GM21576 (cell line): ENCODE data around the gene MDM4.

ENCODE experiments used
- ATAC-seq: cut with Tn5 transposase; IDR thresholded peaks from one replicate; pipeline ENCODE4 v1.9.1; 2021; ENCODE audit warnings: mild to moderate bottlenecking, moderate library complexity; ENCODE audit not compliant: unreplicated experiment

MDM4 gene

GRCh38 chr1:204600968-204601367 lies 84.8 kb downstream of the MDM4 start:
- no peak for ATAC-seq

DNA sequence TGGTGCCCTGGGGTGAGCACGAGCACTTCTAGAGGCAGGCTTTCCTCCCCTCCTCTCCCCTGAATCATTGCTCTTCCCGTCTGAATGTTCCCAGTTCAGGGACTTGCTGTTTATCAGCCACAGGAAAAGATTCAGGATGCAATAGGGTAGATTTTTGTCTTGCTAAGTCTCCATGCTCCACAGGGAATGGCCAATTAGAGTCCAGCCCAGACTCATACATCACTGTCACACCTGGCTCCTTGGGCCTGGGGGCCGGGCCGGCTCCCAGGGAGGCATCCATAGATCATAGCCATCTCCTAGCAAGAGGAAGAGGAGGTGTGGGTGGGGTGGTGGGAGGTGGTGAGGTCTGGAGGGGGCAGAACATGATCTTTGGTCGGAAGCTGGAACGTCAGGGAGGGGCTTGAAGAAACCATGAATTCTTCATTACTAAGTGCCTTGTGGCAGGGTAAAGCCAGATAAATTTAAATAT lies 85.9 kb downstream of the MDM4 start:
- no peak for ATAC-seq

- ATAC-seq: no peak
These were observed 86.8 kb downstream of the MDM4 start for GRCh38 chr1:204602871-204603542.

DNA sequence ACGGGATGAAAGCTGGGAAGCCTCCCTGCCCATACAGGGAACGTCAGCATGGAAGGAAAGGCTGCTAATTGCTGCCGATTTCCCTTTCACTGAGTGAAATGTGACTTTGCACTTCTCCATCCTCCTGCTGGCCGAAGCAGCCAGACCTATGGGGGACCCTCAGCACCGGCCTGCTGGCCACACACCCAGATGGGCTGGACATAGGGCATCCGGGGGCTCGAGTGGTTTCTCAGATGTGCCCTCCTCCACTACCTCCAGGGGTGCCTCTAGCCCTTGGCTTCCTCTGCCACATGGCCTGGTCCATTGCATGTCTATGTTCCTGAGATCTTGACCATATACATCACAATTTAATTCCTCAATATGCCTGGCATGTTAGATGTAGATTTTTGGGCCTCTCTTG lies 89.6 kb downstream of the MDM4 start:
- no peak for ATAC-seq
